PC-9 (cell line): ENCODE results near the gene BOC. TPM values are rescaled to one million over a fixed set of nuclear protein-coding genes. Genes with fewer than 3 reads are reported as not detected.

ENCODE experiments used
- BruUV-seq: library from RNA; stranded (reverse); fragments of 400-500 nt; replicated peaks from 2 replicates; lab custom pipeline; 2021; lab: Mats Ljungman, UMichigan
- CTCF ChIA-PET: fragments of 300-600 bp; sonication (Branson Sonifier 250); formaldehyde crosslinking; loops from one replicate; lab custom pipeline; 2022; ENCODE audit warnings: antibody characterized with exemption; lab: Charles Lee
- POLR2A ChIA-PET: fragments of 300-600 bp; sonication (Branson Sonifier 250); formaldehyde crosslinking; loops from one replicate; lab custom pipeline; 2022; ENCODE audit warnings: antibody characterized with exemption; ENCODE audit not compliant: unreplicated experiment; lab: Charles Lee
- DNase-seq, 2 experiments: peaks; one replicate each; pipeline versions ENCODE4 v3.0.0 to v3.0.0-alpha.2; 2015 to 2022; ENCODE audit warnings: mixed read lengths in 1 of 2
- H2AFZ ChIP-seq: fragments of 200-600 bp; sonication (generic); 2 replicates; pipeline ENCODE4 v1.8.1; 2017; ENCODE audit warnings: antibody characterized with exemption
- H3F3A ChIP-seq: fragments of 200-600 bp; sonication (generic); 2 replicates; pipeline ENCODE4 v1.8.1; 2017; ENCODE audit warnings: antibody characterized with exemption, mild to moderate bottlenecking, low read depth; ENCODE audit not compliant: insufficient read depth
- H3K27ac ChIP-seq: fragments of 200-600 bp; sonication (generic); 2 replicates; pipeline ENCODE4 v1.6.1; 2016; ENCODE audit warnings: mixed run types
- H3K27me3 ChIP-seq: fragments of 200-600 bp; sonication (generic); 2 replicates; pipeline ENCODE4 v1.6.1; 2016; ENCODE audit warnings: low read depth, mixed run types; ENCODE audit not compliant: insufficient read depth
- H3K36me3 ChIP-seq: fragments of 200-600 bp; sonication (generic); 2 replicates; pipeline ENCODE4 v1.6.1; 2016; ENCODE audit warnings: low read depth, mixed run types
- H3K4me1 ChIP-seq: fragments of 200-600 bp; sonication (generic); replicated peaks from 2 replicates; pipeline ENCODE4 v1.6.1; 2016; ENCODE audit warnings: mixed run types; ENCODE audit not compliant: insufficient read depth
- H3K4me2 ChIP-seq: fragments of 200-600 bp; sonication (generic); 2 replicates; pipeline ENCODE4 v1.6.1; 2017; ENCODE audit warnings: mixed run types
- H3K4me3 ChIP-seq: fragments of 200-600 bp; sonication (generic); 2 replicates; pipeline ENCODE4 v1.6.1; 2016; ENCODE audit warnings: mixed run types
- H3K79me2 ChIP-seq: fragments of 200-600 bp; sonication (generic); 2 replicates; pipeline ENCODE4 v1.6.1; 2017; ENCODE audit warnings: low read depth, mixed run types
- H3K9me2 ChIP-seq: fragments of 200-600 bp; sonication (generic); 2 replicates; pipeline ENCODE4 v1.8.1; 2017; ENCODE audit warnings: mild to moderate bottlenecking; ENCODE audit not compliant: insufficient read depth
- H3K9me3 ChIP-seq: fragments of 200-600 bp; sonication (generic); 2 replicates; pipeline ENCODE4 v1.8.1; 2016; ENCODE audit warnings: low read depth; ENCODE audit not compliant: insufficient read depth
- H4K20me1 ChIP-seq: fragments of 200-600 bp; sonication (generic); 2 replicates; pipeline ENCODE4 v1.8.1; 2017; ENCODE audit not compliant: insufficient read depth
- EZH2 ChIP-seq: fragments of 200-600 bp; sonication (generic); IDR thresholded peaks from 2 replicates; pipeline ENCODE4 v1.8.0; 2017; ENCODE audit warnings: antibody characterized with exemption, low read depth
- intact Hi-C: fragments of 100-400 bp; cut with micrococcal nuclease; formaldehyde crosslinking; loops from one replicate; pipeline ENCODE4 v1.10.0; 2022; ENCODE audit not compliant: unreplicated experiment
- total RNA-seq: library from RNA; stranded (reverse); gene quantifications from 2 replicates; pipeline ENCODE4 v1.2.3, GENCODE V29; 2021
- TF ChIP-seq, protein P1 (sequence below): fragments of 200-600 bp; sonication (generic); conservative IDR thresholded peaks from 2 replicates; pipeline ENCODE4 v1.6.1; 2017; ENCODE audit warnings: mixed run types, antibody characterized with exemption, mild to moderate bottlenecking, moderate library complexity

The BOC gene
- total RNA-seq, 1 experiment from 2014 or later: 3.0 TPM

DNA sequence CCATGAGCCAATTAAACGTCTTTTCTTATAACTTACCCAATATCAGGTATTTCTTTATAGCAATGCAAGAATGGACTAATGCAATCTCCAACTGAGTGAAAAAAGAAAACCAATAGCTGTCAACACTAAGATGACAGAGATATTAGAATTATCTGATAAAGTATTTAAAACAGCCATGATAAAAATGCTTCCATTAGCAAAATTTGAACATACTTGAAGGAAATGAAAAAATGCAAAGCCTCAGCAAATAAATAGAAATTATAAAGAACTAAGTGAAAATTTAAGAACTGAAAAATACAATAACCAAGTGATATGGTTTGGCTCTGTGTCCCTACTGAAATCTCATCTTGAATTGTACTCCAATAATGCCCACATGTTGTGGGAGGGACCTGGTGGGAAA, 99.6 kb downstream of the BOC start:
- ChIA-PET POLR2A (no interaction called here), CTCF (no interaction called here)
- no peak for TF ChIP-seq EZH2
- TF ChIP-seq, protein P1, sequence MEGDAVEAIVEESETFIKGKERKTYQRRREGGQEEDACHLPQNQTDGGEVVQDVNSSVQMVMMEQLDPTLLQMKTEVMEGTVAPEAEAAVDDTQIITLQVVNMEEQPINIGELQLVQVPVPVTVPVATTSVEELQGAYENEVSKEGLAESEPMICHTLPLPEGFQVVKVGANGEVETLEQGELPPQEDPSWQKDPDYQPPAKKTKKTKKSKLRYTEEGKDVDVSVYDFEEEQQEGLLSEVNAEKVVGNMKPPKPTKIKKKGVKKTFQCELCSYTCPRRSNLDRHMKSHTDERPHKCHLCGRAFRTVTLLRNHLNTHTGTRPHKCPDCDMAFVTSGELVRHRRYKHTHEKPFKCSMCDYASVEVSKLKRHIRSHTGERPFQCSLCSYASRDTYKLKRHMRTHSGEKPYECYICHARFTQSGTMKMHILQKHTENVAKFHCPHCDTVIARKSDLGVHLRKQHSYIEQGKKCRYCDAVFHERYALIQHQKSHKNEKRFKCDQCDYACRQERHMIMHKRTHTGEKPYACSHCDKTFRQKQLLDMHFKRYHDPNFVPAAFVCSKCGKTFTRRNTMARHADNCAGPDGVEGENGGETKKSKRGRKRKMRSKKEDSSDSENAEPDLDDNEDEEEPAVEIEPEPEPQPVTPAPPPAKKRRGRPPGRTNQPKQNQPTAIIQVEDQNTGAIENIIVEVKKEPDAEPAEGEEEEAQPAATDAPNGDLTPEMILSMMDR: no peak
- H2AFZ ChIP-seq: no peak overlapping the region
- no peaks in the 10 kb centered on the region for H4K20me1 ChIP-seq
- intact Hi-C loops: no loop called here
- BruUV-seq: no TSS peak
- no peaks in the 10 kb centered on the region for H3F3A ChIP-seq
- no peak for DNase-seq
- no peak overlapping the region for H3K4me2 ChIP-seq
- H3K79me2 ChIP-seq: no peaks in the 10 kb centered on the region
- H3K9me2 ChIP-seq: no peaks in the 10 kb centered on the region
- no peaks in the 10 kb centered on the region for H3K27me3 ChIP-seq
- H3K36me3 ChIP-seq: no peaks in the 10 kb centered on the region
- peaks cover 13% of the 10 kb centered on the region; the same call in 1 of the 2 replicates for H3K9me3 ChIP-seq
- no peak overlapping the region for H3K4me3 ChIP-seq
- no peaks in the 10 kb centered on the region for H3K4me1 ChIP-seq
- H3K27ac ChIP-seq: no peak overlapping the region

GRCh38 chr3:113312416-113312815, 101.1 kb downstream of the BOC start:
- BruUV-seq: no TSS peak
- ChIA-PET CTCF (no interaction called here), POLR2A (no interaction called here)
- Histone ChIP-seq H3F3A (no peaks in the 10 kb centered on the region), H3K79me2 (no peaks in the 10 kb centered on the region), H3K9me2 (no peaks in the 10 kb centered on the region), H3K4me1 (no peaks in the 10 kb centered on the region), H2AFZ (no peak overlapping the region), H4K20me1 (no peaks in the 10 kb centered on the region), H3K27ac (no peak overlapping the region), H3K4me3 (no peak overlapping the region), H3K36me3 (no peaks in the 10 kb centered on the region), H3K4me2 (no peak overlapping the region), H3K9me3 (peaks cover 15% of the 10 kb centered on the region; the same call in 1 of the 2 replicates), H3K27me3 (no peaks in the 10 kb centered on the region)
- TF ChIP-seq EZH2: no peak
- TF ChIP-seq, protein P1: no peak
- intact Hi-C loops: no loop called here
- DNase-seq: no peak

DNA sequence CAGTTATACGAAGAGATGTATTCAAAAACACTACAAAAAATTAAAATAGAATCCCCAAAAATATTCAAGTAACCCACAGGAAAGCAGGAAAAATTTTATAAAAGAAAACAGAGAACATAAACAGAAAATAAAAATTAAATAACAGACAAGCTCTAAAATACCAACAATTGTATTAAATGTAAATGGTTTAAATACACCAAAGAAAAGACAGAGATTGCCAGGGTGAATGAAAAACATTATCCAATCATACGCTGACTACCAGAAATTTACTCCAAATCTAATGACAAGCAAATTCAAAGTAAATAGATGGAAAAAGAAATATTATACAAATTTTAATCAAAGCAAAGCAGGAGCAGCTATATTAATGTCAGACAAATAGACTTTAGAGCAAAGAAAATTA, 103.6 kb downstream of the BOC start:
- H3K4me3 ChIP-seq: no peak overlapping the region
- H2AFZ ChIP-seq: no peak overlapping the region
- BruUV-seq: no TSS peak
- no peaks in the 10 kb centered on the region for H3K9me2 ChIP-seq
- no peaks in the 10 kb centered on the region for H3K4me1 ChIP-seq
- H4K20me1 ChIP-seq: no peaks in the 10 kb centered on the region
- TF ChIP-seq, protein P1: no peak
- TF ChIP-seq EZH2: no peak
- CTCF ChIA-PET: no interaction called here
- peaks cover 15% of the 10 kb centered on the region; the same call in 1 of the 2 replicates for H3K9me3 ChIP-seq
- H3K79me2 ChIP-seq: no peaks in the 10 kb centered on the region
- H3K4me2 ChIP-seq: no peak overlapping the region
- no peaks in the 10 kb centered on the region for H3K36me3 ChIP-seq
- DNase-seq: no peak
- intact Hi-C loops: no loop called here
- no peaks in the 10 kb centered on the region for H3F3A ChIP-seq
- no peak overlapping the region for H3K27ac ChIP-seq
- no peaks in the 10 kb centered on the region for H3K27me3 ChIP-seq
- POLR2A ChIA-PET: no interaction called here
